GM04503 (cell line): ENCODE results near the gene ASPSCR1.
"Not testable (repeated sequence)": the region's sequence is repeated elsewhere in the genome, so short reads cannot be mapped to it uniquely, and the experiment has no call there.

ENCODE experiments used
- DNase-seq: peaks from one replicate; pipeline ENCODE4 v3.0.0-alpha.2; 2012; ENCODE audit warnings: low read depth

The ASPSCR1 gene

DNA sequence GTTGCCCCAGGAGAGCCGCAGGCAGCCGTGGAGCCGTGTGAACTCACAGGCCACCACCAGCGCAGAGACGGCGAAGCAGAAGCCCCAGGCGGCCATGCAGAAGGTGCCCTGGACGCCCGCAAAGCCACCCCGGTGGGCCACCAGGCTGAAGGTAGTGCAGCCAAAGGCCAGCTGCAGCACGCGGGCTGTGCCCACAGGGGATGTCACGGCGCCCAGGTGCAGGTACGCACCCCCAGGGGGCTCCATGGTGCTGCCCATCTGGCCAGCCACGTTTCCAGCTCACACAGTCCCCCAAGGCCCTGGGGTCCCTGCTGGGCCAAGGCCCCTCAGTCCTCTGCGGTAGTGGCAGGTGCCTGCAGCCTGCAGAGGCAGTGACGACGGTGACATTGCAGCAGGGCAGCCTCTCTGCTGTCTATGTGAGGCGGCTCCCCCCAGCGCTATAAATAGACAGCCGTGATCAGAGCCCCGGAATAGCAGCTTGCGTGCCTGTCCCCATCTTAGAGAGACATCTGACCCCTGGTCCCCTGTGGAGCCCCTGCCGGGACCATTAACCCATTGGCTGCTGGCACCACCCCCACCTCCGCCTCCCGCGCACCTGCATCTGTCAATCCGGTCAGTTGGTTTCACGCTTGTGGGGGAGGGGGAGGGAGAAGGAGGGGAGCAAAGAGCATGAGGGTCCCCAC, 35.8 kb upstream of the ASPSCR1 start:
- DNase-seq = no peak

- no peak for DNase-seq
Observed at GRCh38 chr17:81942167-81942553, 35.3 kb upstream of the ASPSCR1 start.

DNA sequence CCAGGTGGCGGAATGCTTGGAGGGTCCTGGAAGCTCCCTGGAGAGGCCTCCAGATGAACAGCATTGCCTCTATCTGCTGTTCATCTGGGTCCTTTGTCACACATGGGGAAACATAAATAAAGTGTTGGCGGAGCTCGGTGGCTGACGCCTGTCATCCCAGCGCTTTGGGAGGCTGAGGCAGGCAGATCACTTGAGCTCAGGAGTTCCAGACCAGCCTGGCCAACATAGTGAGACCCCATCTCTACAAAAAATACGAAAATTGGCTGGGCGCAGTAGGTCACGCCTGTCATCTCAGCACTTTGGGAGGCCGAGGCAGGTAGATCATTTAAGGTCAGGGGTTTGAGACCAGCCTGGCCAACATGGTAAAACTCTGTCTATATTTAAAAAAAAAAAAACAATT, 32.6 kb upstream of the ASPSCR1 start:
- DNase-seq = no peak

DNA sequence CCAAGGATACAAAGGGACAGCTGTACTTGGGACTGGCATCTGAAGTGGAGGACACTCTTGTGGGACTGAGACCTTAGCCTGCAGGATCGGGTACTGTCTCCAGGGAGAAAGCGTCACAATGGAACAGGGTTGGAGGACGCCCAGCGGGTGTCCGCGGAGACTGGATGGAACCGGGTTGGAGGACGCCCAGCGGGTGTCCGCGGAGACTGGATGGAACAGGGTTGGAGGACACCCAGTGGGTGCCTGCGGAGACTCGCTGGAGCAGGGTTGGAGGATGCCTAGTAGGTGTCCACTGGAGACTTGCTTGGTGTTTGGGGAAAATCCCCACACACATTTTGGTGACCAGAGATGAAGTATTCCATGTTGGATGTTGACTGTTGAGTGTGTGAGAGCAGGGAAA, 30.2 kb upstream of the ASPSCR1 start, which contains the start of gene MYADML2:
TSS of gene MYADML2 (minus strand) at position 45 of the 400 bp plus-strand sequence. CDS start 5,492 bp downstream, outside the sequence.
- DNase-seq = no peak

- no peak for DNase-seq
Observed at GRCh38 chr17:81948635-81949378, 28.6 kb upstream of the ASPSCR1 start.

DNA sequence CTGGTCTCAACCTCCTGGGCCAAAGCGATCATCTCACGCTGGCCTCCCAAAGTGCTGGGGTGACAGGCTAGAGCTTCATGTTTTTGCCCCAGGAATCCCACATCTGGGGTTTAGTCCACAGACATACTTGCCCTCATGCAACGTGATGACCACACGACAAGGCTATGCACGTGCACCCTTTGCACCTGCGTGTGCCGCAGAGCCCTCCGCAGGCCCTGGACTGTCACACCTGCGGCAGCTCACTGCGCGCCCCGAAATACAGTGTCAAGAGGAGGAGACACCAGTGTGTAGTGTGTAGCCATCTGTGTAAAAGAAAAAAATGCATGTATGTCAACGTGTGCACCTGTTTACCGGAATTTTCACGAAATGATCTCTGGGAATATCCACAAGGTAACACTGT, 26.9 kb upstream of the ASPSCR1 start:
- no peak for DNase-seq

GRCh38 chr17:81951785-81952684, 25.4 kb upstream of the ASPSCR1 start:
- DNase-seq = no peak

- no peak for DNase-seq
Observed at GRCh38 chr17:81952792-81953228, 24.6 kb upstream of the ASPSCR1 start.

DNA sequence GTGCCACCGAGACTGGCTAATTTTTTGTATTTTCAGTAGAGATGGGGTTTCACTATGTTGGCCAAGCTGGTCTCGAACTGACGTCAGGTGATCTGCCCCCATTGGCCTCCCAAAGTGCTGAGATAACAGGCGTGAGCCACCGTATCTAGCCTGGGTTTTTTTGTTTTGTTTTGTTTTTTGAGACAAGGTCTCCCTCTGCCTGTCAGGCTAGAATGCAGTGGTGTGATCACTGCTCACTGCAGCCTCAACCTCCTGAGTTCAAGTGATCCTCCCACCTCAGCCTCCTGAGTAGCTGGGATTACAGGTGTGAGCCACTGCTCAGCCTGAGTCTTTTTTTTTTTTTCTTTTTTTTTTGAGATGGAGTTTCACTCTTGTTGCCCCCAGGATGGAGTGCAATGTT, 24.0 kb upstream of the ASPSCR1 start:
- DNase-seq = not testable (repeated sequence)

- DNase-seq = no peak
Observed at GRCh38 chr17:81954131-81955057, 23.0 kb upstream of the ASPSCR1 start.

DNA sequence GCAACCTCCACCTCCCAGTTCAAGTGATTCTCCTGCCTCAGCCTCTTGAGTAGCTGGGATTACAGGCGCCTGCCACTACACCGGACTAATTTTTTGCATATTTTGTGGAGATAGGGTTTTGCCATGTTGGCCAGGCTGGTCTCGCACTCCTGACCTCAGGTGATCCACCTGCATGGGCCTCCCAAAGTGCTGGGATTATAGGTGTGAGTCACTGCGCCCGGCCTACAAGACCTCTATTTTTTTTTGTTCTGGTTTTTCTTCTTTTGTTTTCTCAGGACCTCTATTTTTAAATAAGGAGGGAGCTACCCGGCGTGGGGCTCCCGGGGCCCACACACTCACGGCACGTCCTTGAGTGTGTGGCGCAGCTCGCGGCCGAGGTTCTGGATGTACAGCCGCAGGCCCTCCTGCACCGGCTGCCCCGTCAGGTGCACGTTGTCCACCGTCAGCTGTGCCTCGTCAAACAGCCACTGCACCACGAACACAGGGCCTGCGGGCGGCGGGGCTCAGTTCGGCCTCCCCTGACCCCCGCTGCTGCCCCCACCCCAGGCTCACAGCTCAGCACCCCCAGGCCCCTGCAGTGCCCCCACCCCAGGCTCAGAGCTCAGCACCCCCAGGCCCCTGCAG, 22.3 kb upstream of the ASPSCR1 start:
- no peak for DNase-seq

- DNase-seq = no peak
Observed at GRCh38 chr17:81955756-81956544, 21.5 kb upstream of the ASPSCR1 start.

DNA sequence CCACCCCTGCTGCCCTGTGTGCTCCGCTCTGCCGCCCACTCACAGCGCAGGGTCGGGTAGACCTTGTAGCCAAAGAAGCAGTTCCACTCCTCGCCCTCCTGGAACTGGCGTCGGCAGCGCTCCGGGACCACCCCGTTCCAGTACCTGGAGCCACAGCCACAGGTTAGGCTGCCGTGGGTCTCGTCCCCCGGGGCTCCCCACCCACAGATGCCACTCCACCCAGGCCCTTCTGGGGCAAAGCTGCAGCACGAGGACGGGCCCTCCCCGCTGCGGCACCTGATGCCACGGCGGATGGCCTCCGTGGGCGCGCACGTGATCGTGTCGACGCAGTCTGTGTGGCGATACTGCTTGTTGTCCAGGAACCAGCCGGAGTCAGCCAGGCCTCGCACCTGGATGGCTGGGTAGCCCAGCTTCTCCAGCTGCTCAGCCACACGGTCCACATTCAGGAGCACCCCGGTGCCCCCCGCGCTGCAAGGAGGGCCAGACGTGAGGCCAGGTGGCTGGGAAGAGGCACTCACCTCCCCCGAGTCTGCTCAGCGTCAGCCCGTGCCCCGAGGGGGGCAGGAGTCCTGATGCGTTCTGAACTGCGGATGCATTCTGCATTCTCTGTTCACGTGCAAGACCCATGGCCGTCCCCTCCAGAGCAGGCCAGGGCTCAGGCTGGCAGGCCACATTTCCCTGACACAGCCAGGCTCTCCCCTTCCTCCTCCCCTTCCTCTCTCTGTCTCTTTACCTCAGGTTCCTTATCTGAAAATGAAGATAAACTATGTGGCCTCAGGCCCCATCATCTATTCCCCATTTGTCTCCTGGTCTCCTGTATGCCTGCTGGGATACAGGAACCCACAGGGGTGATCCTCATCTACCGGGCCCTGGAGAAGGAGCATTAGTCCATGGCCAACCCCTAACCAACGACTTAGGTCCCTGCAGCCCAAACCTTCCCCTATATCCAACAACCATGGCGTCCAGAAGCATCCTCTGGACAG, 20.5 kb upstream of the ASPSCR1 start:
- no peak for DNase-seq

DNA sequence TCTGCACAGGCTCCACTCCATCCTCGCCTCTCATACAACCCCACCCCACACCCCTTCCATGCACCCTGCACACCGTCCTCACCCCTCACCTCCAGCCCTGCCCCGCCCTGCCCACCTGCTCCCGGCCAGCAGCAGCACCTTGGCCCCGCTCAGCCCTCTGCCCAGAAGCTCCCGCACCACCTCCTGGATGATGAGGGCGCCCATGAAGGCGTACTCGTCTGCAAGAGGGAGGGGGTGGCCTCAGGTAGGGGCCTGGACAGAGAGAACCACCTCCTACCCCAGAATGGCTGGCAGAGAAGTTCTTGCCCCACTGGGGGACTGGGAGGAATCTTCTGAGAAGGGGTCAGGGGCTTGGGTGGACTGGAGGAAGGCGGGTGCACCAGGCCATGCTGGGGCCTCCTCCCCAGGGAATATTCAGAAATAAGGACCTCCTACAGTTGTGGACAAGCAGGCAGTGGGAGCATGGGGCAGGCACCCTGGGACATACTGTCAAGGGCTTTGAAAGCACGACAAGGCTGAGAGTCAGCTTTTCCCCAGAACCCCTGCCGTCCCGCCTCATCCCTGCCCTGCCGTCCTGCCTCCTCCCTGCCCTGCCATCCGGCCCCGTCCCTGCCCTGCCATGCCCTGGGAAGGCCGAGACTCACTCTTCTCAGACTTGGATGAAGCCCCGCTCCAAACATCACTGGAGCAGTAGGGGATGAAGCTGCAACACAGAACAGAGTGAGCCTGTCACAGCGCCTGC, 19.6 kb upstream of the ASPSCR1 start:
- DNase-seq = no peak

DNA sequence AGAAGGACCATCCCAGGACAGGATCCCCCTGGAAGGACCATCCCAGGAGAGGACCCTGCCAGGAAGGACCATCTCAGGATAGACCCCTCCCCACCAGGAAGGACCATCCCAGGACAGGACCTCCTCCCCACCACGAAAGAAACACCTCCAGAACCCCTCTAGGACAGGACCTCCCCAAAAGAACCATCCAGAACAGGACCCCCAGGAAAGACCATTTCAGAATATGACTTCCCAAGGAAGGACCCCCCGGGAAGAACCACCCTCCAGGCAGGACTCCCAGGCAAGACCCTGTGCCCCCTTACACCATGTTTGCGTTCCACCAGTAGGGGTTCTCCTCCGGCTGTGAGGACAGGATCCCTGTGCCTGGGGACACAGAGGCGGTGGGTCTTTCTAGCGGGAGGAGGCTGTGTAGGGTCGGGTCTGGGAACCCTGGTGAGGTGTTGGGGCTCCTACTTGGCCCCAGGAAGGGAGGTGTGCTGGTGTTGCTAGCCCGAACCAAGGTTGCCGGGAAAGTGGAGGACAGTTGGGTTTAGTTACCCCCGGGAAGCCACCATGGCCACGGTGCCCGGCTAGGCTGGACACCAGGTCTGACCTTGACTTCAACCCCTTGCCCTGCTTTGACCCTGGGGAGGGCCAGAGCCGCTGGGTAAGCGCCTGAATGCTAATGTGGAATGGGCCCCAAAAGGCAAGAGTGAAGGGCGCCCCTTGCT, 18.6 kb upstream of the ASPSCR1 start:
- DNase-seq = no peak

DNA sequence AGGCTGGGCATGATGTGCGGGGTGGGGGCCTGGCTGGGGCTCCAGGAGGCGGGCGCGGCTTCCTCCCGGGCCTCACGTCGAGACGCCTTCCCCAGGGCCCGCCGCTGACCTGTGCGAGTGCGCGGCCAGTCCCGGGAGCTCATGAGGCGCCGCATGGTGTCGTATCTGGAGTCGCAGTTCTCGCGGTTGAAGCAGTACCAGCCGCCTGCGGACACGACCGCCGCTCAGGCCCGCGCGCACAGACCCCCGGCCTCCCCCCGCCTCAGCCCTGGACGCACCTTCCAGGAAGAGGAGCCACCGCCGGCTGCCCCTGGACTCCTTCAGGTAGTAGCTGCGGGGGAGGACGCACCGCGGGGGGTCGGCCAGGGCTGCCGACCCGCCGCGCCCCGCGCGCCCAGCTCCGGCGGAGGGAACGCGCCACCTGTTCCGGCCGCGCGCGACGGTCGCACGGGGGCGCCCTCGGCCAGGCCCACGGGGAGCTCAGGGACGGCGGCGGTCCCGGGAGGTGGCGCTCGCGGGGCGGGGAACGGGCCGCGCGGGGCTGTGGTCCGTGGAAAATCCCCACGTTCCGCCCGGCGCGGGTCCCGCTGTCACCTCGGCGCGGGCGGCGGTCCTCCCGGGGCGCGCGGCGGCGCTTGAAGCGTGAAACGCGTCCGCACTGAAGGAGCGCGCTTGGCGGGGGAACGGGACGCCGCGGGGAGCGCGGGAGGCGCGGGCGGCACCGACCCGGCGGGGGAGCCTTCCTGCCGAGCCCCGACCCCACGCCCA, 17.9 kb upstream of the ASPSCR1 start:
- DNase-seq = no peak
